Measurements from ENCODE around the gene DNMBP. TPM values are rescaled to one million over a fixed set of nuclear protein-coding genes. Genes with fewer than 3 reads are reported as not detected.

Gene DNMBP
- total and polyA plus RNA-seq, 2 of the 8 experiments (the other 6 are each of a cell fraction or from before 2014, with no cell fraction given): 19.1 to 26.4 TPM

- TF ChIP-seq CHD7 (IDR thresholded peaks at IDR 0.05; ENCODE audit: insufficient replicate concordance, low read length): no peak
These were observed 17.7 kb upstream of the DNMBP start (continued) for GRCh38 chr10:100027416-100027815.

Data from H1 (cell line).